ENCODE measurements around the gene TMX1.

DNA sequence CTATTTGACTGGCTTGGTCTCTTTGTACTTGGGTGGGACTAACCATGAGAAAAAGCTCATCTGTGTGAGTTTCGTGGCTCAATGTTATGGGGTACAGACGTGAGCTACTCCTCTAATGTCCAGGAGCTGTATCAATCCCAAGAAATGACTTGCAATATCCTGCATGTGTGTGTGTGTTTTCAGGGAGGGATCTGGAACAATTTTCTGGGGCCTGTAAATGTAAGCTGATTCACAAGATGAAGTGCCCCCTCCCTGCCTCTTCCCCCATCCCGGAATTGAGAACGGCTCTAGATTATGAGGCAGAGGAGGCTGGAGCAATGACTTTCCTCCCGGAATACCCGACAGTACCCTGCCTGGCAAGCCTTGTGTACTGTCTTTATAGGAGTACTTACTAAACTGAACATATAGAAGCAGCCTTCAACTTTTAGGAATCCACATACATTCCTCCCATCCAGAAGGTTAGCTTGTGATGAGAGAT lies 53.9 kb downstream of the TMX1 start:
- TF ChIP-seq, protein P1, sequence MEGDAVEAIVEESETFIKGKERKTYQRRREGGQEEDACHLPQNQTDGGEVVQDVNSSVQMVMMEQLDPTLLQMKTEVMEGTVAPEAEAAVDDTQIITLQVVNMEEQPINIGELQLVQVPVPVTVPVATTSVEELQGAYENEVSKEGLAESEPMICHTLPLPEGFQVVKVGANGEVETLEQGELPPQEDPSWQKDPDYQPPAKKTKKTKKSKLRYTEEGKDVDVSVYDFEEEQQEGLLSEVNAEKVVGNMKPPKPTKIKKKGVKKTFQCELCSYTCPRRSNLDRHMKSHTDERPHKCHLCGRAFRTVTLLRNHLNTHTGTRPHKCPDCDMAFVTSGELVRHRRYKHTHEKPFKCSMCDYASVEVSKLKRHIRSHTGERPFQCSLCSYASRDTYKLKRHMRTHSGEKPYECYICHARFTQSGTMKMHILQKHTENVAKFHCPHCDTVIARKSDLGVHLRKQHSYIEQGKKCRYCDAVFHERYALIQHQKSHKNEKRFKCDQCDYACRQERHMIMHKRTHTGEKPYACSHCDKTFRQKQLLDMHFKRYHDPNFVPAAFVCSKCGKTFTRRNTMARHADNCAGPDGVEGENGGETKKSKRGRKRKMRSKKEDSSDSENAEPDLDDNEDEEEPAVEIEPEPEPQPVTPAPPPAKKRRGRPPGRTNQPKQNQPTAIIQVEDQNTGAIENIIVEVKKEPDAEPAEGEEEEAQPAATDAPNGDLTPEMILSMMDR (IDR thresholded peaks at IDR 0.05 in 2 of 3, conservative IDR thresholded peaks at IDR 0.05 in 1 of 3; ENCODE audit: borderline replicate concordance in 1 of 3, insufficient read depth in 1 of 3, low read depth in 2 of 3, low read length in 2 of 3): no peak
- TF ChIP-seq EZH2 (IDR thresholded peaks at IDR 0.05) (no peak), ZNF274 (IDR thresholded peaks at IDR 0.05; ENCODE audit: low read depth, low read length) (no peak), POLR2A (IDR thresholded peaks at IDR 0.05; ENCODE audit: borderline replicate concordance, extremely low read depth, insufficient read depth, insufficient read length) (no peak), POLR2AphosphoS5 (IDR thresholded peaks at IDR 0.05; ENCODE audit: low read depth, low read length) (no peak), EZH2phosphoT487 (IDR thresholded peaks at IDR 0.05; ENCODE audit: borderline replicate concordance) (no peak), TCF7L2 (IDR thresholded peaks at IDR 0.05; ENCODE audit: borderline replicate concordance, extremely low read depth, insufficient read depth, insufficient read length) (no peak), MAX (IDR thresholded peaks at IDR 0.05) (no peak), EGR1 (IDR thresholded peaks at IDR 0.05; ENCODE audit: low read depth) (no peak), SP1 (IDR thresholded peaks at IDR 0.05; ENCODE audit: low read depth) (no peak), JUND (IDR thresholded peaks at IDR 0.05) (no peak), CEBPB (IDR thresholded peaks at IDR 0.05; ENCODE audit: low read depth) (no peak)
- TF ChIP-seq, protein P2, sequence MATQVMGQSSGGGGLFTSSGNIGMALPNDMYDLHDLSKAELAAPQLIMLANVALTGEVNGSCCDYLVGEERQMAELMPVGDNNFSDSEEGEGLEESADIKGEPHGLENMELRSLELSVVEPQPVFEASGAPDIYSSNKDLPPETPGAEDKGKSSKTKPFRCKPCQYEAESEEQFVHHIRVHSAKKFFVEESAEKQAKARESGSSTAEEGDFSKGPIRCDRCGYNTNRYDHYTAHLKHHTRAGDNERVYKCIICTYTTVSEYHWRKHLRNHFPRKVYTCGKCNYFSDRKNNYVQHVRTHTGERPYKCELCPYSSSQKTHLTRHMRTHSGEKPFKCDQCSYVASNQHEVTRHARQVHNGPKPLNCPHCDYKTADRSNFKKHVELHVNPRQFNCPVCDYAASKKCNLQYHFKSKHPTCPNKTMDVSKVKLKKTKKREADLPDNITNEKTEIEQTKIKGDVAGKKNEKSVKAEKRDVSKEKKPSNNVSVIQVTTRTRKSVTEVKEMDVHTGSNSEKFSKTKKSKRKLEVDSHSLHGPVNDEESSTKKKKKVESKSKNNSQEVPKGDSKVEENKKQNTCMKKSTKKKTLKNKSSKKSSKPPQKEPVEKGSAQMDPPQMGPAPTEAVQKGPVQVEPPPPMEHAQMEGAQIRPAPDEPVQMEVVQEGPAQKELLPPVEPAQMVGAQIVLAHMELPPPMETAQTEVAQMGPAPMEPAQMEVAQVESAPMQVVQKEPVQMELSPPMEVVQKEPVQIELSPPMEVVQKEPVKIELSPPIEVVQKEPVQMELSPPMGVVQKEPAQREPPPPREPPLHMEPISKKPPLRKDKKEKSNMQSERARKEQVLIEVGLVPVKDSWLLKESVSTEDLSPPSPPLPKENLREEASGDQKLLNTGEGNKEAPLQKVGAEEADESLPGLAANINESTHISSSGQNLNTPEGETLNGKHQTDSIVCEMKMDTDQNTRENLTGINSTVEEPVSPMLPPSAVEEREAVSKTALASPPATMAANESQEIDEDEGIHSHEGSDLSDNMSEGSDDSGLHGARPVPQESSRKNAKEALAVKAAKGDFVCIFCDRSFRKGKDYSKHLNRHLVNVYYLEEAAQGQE (IDR thresholded peaks at IDR 0.05; ENCODE audit: low read depth): no peak
- TF ChIP-seq, protein P3, sequence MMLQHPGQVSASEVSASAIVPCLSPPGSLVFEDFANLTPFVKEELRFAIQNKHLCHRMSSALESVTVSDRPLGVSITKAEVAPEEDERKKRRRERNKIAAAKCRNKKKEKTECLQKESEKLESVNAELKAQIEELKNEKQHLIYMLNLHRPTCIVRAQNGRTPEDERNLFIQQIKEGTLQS (IDR thresholded peaks at IDR 0.05): no peak
